ENCODE measurements around the gene NHSL1.

NHSL1 gene

GRCh38 chr6:138441965-138442364 lies 57.3 kb downstream of the NHSL1 start:
- no peak overlapping the region for H3K27ac ChIP-seq
- DNase-seq (ENCODE audit: low spot score): no peak
- no peak for TF ChIP-seq CTCF (conservative IDR thresholded peaks at IDR 0.05; ENCODE audit: low read depth)
- ChIA-PET POLR2A (ENCODE audit: low non-redundant PET) (no interaction called here), CTCF (interaction anchor here (0.6 kb wide), 3 partner anchors 60 to 1846 kb away, joined by 3 to 8 read pairs (median 3); no protein-coding TSS in a partner anchor)

GRCh38 chr6:138440758-138441357 lies 58.4 kb downstream of the NHSL1 start:
- ChIA-PET POLR2A (ENCODE audit: low non-redundant PET) (no interaction called here), CTCF (interaction anchor here (0.6 to 1.5 kb wide), 2 partner anchors 149 to 1795 kb away, joined by 4 read pairs; no protein-coding TSS in a partner anchor)

GRCh38 chr6:138440296-138440695 lies 59.0 kb downstream of the NHSL1 start:
- no peak overlapping the region for H3K27ac ChIP-seq
- ChIA-PET POLR2A (ENCODE audit: low non-redundant PET) (no interaction called here), CTCF (interaction anchor here (1.5 kb wide), 1 partner anchor 150 kb away, joined by 4 read pairs; no protein-coding TSS in a partner anchor)
- TF ChIP-seq CTCF (conservative IDR thresholded peaks at IDR 0.05; ENCODE audit: low read depth): no peak
- no peak for DNase-seq (ENCODE audit: low spot score)

More at GRCh38 chr6:138440758-138441357, 58.4 kb downstream of the NHSL1 start:
- no peak for TF ChIP-seq CTCF (conservative IDR thresholded peaks at IDR 0.05; ENCODE audit: low read depth)
- H3K27ac ChIP-seq: no peak overlapping the region
- DNase-seq (ENCODE audit: low spot score): no peak

GRCh38 chr6:138439546-138439945 lies 59.7 kb downstream of the NHSL1 start:
- CTCF ChIA-PET: interaction anchor here (0.6 to 1.5 kb wide), 3 partner anchors 72 to 151 kb away, joined by 3 to 4 read pairs (median 3); no protein-coding TSS in a partner anchor
- no peak for DNase-seq (ENCODE audit: low spot score)
- H3K27ac ChIP-seq: no peak overlapping the region
- TF ChIP-seq CTCF (conservative IDR thresholded peaks at IDR 0.05; ENCODE audit: low read depth): no peak
- POLR2A ChIA-PET (ENCODE audit: low non-redundant PET): no interaction called here

- H3K27ac ChIP-seq: no peak overlapping the region
- DNase-seq (ENCODE audit: low spot score): no peak
- no peak for TF ChIP-seq CTCF (conservative IDR thresholded peaks at IDR 0.05; ENCODE audit: low read depth)
- ChIA-PET CTCF (interaction anchor here (0.6 to 0.7 kb wide), 2 partner anchors 9 to 1419 kb away, joined by 7 read pairs; no protein-coding TSS in a partner anchor), POLR2A (ENCODE audit: low non-redundant PET) (no interaction called here)
These were observed 64.4 kb downstream of the NHSL1 start for GRCh38 chr6:138434925-138435324.

- DNase-seq (ENCODE audit: low spot score): no peak
- CTCF ChIA-PET: no interaction called here
- POLR2A ChIA-PET (ENCODE audit: low non-redundant PET): no interaction called here
- no peak overlapping the region for H3K27ac ChIP-seq
- TF ChIP-seq CTCF (conservative IDR thresholded peaks at IDR 0.05; ENCODE audit: low read depth): no peak
These were observed 65.2 kb downstream of the NHSL1 start for GRCh38 chr6:138434096-138434495.

All from RWPE1 (cell line).